H9 (cell line): Measurements from ENCODE around the gene ZNF655. TPM values are rescaled to one million over a fixed set of nuclear protein-coding genes. Genes with fewer than 3 reads are reported as not detected.

Source experiments
- DNase-seq: peaks from one replicate; pipeline ENCODE4 v3.0.0-alpha.2; 2017
- H2AFZ ChIP-seq: one replicate; pipeline ENCODE4 v1.6.1; 2013; ENCODE audit warnings: mild to moderate bottlenecking, low read length, control low read depth, moderate library complexity
- H2AK5ac ChIP-seq: 2 replicates; pipeline ENCODE4 v1.6.1; 2013; ENCODE audit warnings: low read length, control low read depth, mixed read lengths; ENCODE audit not compliant: insufficient read length
- H2BK120ac ChIP-seq: one replicate; pipeline ENCODE4 v1.6.1; 2013; ENCODE audit warnings: low read depth, mild to moderate bottlenecking, low read length, control low read depth, inconsistent platforms; ENCODE audit not compliant: poor library complexity, severe bottlenecking
- H2BK12ac ChIP-seq: 2 replicates; pipeline ENCODE4 v1.6.1; 2013; ENCODE audit warnings: low read length, control low read depth, mixed read lengths, low read depth; ENCODE audit not compliant: insufficient read length
- H2BK15ac ChIP-seq: 2 replicates; pipeline ENCODE4 v1.6.1; 2013; ENCODE audit warnings: low read depth, low read length, control low read depth
- H2BK20ac ChIP-seq: one replicate; pipeline ENCODE4 v1.6.1; 2013; ENCODE audit warnings: low read depth, mild to moderate bottlenecking, low read length, control low read depth, inconsistent platforms; ENCODE audit not compliant: poor library complexity, severe bottlenecking
- H2BK5ac ChIP-seq: 2 replicates; pipeline ENCODE4 v1.6.1; 2013; ENCODE audit warnings: low read length, control low read depth, mixed read lengths; ENCODE audit not compliant: insufficient read length
- H3K14ac ChIP-seq: 2 replicates; pipeline ENCODE4 v1.6.1; 2013; ENCODE audit warnings: low read length, control low read depth; ENCODE audit not compliant: insufficient read depth
- H3K18ac ChIP-seq: 2 replicates; pipeline ENCODE4 v1.6.1; 2013; ENCODE audit warnings: low read depth, mild to moderate bottlenecking, mixed read lengths, low read length, control low read depth; ENCODE audit not compliant: insufficient read length
- H3K23ac ChIP-seq: 2 replicates; pipeline ENCODE4 v1.6.1; 2013; ENCODE audit warnings: low read length, control low read depth, mixed read lengths, low read depth; ENCODE audit not compliant: insufficient read length
- H3K23me2 ChIP-seq: 2 replicates; pipeline ENCODE4 v1.6.1; 2013; ENCODE audit warnings: low read depth, mild to moderate bottlenecking, mixed read lengths, low read length, control low read depth; ENCODE audit not compliant: insufficient read length, poor library complexity, severe bottlenecking
- H3K27ac ChIP-seq: 2 replicates; pipeline ENCODE4 v1.5.1; 2013; ENCODE audit warnings: low read length, control low read depth, mixed read lengths, low read depth; ENCODE audit not compliant: insufficient read length
- H3K27me3 ChIP-seq: 2 replicates; pipeline ENCODE4 v1.6.1; 2013; ENCODE audit warnings: low read length, control low read depth, inconsistent platforms; ENCODE audit not compliant: insufficient read depth
- H3K4ac ChIP-seq: 2 replicates; pipeline ENCODE4 v1.6.1; 2013; ENCODE audit warnings: low read depth, mild to moderate bottlenecking, control low read depth, inconsistent platforms, low read length, moderate library complexity
- H3K4me1 ChIP-seq: 2 replicates; pipeline ENCODE4 v1.6.1; 2013; ENCODE audit warnings: low read length, control low read depth, inconsistent platforms; ENCODE audit not compliant: insufficient read depth
- H3K4me2 ChIP-seq: 2 replicates; pipeline ENCODE4 v1.6.1; 2013; ENCODE audit warnings: low read length, control low read depth, mixed read lengths; ENCODE audit not compliant: insufficient read length, insufficient read depth
- H3K56ac ChIP-seq: 2 replicates; pipeline ENCODE4 v1.6.1; 2013; ENCODE audit warnings: low read depth, mild to moderate bottlenecking, mixed read lengths, low read length, control low read depth; ENCODE audit not compliant: insufficient read length
- H3K79me1 ChIP-seq: 2 replicates; pipeline ENCODE4 v1.6.1; 2013; ENCODE audit warnings: low read depth, mild to moderate bottlenecking, moderate library complexity, low read length, control low read depth, inconsistent platforms; ENCODE audit not compliant: insufficient read depth, poor library complexity, severe bottlenecking
- H3K79me2 ChIP-seq: 2 replicates; pipeline ENCODE4 v1.6.1; 2013; ENCODE audit warnings: low read length, control low read depth, inconsistent platforms; ENCODE audit not compliant: insufficient read depth
- H3K9ac ChIP-seq: 2 replicates; pipeline ENCODE4 v1.6.1; 2013; ENCODE audit warnings: low read length, control low read depth, mixed read lengths; ENCODE audit not compliant: insufficient read length; ENCODE audit errors: extremely low read depth
- H3K9me3 ChIP-seq: one replicate; pipeline ENCODE4 v1.6.1; 2013; ENCODE audit warnings: low read depth, low read length, inconsistent platforms; ENCODE audit not compliant: control insufficient read depth
- H3T11ph ChIP-seq: one replicate; pipeline ENCODE4 v1.6.1; 2013; ENCODE audit warnings: mild to moderate bottlenecking, low read length, control low read depth, inconsistent platforms
- H4K20me1 ChIP-seq: one replicate; pipeline ENCODE4 v1.6.1; 2013; ENCODE audit not compliant: control insufficient read depth, insufficient read length, insufficient read depth
- H4K5ac ChIP-seq: 2 replicates; pipeline ENCODE4 v1.6.1; 2013; ENCODE audit warnings: low read depth, mild to moderate bottlenecking, mixed read lengths, low read length, control low read depth; ENCODE audit not compliant: insufficient read length
- H4K8ac ChIP-seq: replicated peaks from 2 replicates; pipeline ENCODE4 v1.6.1; 2013; ENCODE audit warnings: low read length, control low read depth, mixed read lengths, low read depth; ENCODE audit not compliant: insufficient read length
- H4K91ac ChIP-seq: 2 replicates; pipeline ENCODE4 v1.6.1; 2013; ENCODE audit warnings: low read depth, mild to moderate bottlenecking, moderate library complexity, mixed read lengths, low read length, control low read depth; ENCODE audit not compliant: insufficient read length
- H3K27ac Mint-ChIP-seq, 3 experiments: 2 replicates in 2 of 3; 3 replicates in 1 of 3; pipeline ENCODE4 v1.8.0; 2020 to 2021; ENCODE audit warnings: mixed read lengths in 3 of 3, mild to moderate bottlenecking in 1 of 3, moderate library complexity in 1 of 3
- H3K27me3 Mint-ChIP-seq: 2 replicates; pipeline ENCODE4 v1.8.0; 2021; ENCODE audit warnings: low read depth, mild to moderate bottlenecking, moderate library complexity, mixed read lengths
- H3K36me3 Mint-ChIP-seq, 3 experiments: 2 replicates in 2 of 3; 3 replicates in 1 of 3; pipeline ENCODE4 v1.8.0; 2020 to 2021; ENCODE audit warnings: low read depth in 3 of 3, mixed read lengths in 3 of 3; ENCODE audit not compliant: insufficient read depth in 1 of 3
- H3K4me1 Mint-ChIP-seq, 2 experiments: 2 replicates each; pipeline ENCODE4 v1.8.0; 2020; ENCODE audit warnings: mixed read lengths in 2 of 2
- H3K4me3 Mint-ChIP-seq, 2 experiments: 2 replicates in 1 of 2; 3 replicates in 1 of 2; pipeline ENCODE4 v1.8.0; 2020 to 2021; ENCODE audit warnings: mild to moderate bottlenecking in 2 of 2, mixed read lengths in 2 of 2, moderate library complexity in 1 of 2
- H3K9me3 Mint-ChIP-seq, 2 experiments: 2 replicates in 1 of 2; 3 replicates in 1 of 2; pipeline ENCODE4 v1.8.0; 2020; ENCODE audit warnings: mild to moderate bottlenecking in 2 of 2, mixed read lengths in 2 of 2, moderate library complexity in 1 of 2
- CTCF ChIP-seq: fragments of 200-600 bp; sonication (generic); conservative IDR thresholded peaks from 3 replicates; pipeline ENCODE4 v1.8.0; 2021; ENCODE audit warnings: antibody characterized with exemption, mild to moderate bottlenecking
- WGBS: extraction: QIAGEN DNeasy Blood & Tissue Kit; methylation state at CpG from one replicate; pipeline ENCODE4 v1.1.7; 2013; ENCODE audit warnings: missing lambda C conversion rate, low lambda C conversion rate, mixed read lengths; ENCODE audit not compliant: insufficient read length; ENCODE audit errors: extremely low coverage; 5-methylcytosine and 5-hydroxymethylcytosine counted together
- total RNA-seq: library from RNA; stranded (reverse); gene quantifications from 2 replicates; pipeline ENCODE4 v1.2.1, GENCODE V29; 2021

ZNF655 gene
- total RNA-seq, 1 experiment from 2014 or later: 49.2 TPM

- Histone ChIP-seq H3K9ac (peak overlapping the region; percentile 94), H2AFZ (no peak overlapping the region)
- DNase-seq: no peak
Measured at GRCh38 chr7:99559175-99559915, 903 bp downstream of the ZNF655 start.

More at GRCh38 chr7:99559175-99559915, 903 bp downstream of the ZNF655 start:
- peak overlapping the region; percentile 94 to 99 for H3K4me3 Mint-ChIP-seq
- peaks cover 38 to 46% (median 45%) of the 10 kb centered on the region in 3 experiments for H3K36me3 Mint-ChIP-seq
- Histone ChIP-seq H3K4me2 (peak overlapping the region; percentile 58), H2BK120ac (no peak overlapping the region), H4K91ac (peak overlapping the region; percentile 78), H2BK12ac (no peak overlapping the region), H3K27ac (peak overlapping the region; percentile 39), H2AK5ac (no peak overlapping the region), H3K56ac (no peak overlapping the region), H3T11ph (no peak overlapping the region), H2BK5ac (peak overlapping the region; percentile 48), H3K23me2 (no peaks in the 10 kb centered on the region), H3K18ac (peak overlapping the region; percentile 63), H3K9me3 (no peaks in the 10 kb centered on the region), H3K14ac (peak overlapping the region; percentile 94), H4K20me1 (no peaks in the 10 kb centered on the region), H3K23ac (no peak overlapping the region), H3K79me1 (peaks cover 3% of the 10 kb centered on the region), H3K4me1 (no peaks in the 10 kb centered on the region), H3K27me3 (no peaks in the 10 kb centered on the region), H4K8ac (no peak overlapping the region), H2BK15ac (no peak overlapping the region), H4K5ac (no peak overlapping the region), H3K4ac (no peak overlapping the region), H3K79me2 (peaks cover 4% of the 10 kb centered on the region; the same call in 1 of the 2 replicates), H2BK20ac (no peak overlapping the region)
- H3K9me3 Mint-ChIP-seq: no peaks in the 10 kb centered on the region
- no peak for TF ChIP-seq CTCF
- peak overlapping the region; percentile 96 to 99 (median 99); a peak in 5 of 7 replicates for H3K27ac Mint-ChIP-seq
- peaks cover 5 to 6% of the 10 kb centered on the region in 2 experiments for H3K4me1 Mint-ChIP-seq
- H3K27me3 Mint-ChIP-seq: no peaks in the 10 kb centered on the region
- no CpG with 5 or more reads among the region's 31 CpGs for WGBS
